ENCODE measurements around the gene EHMT1. TPM values are rescaled to one million over a fixed set of nuclear protein-coding genes. Genes with fewer than 3 reads are reported as not detected.

Gene EHMT1
- total and polyA plus RNA-seq, 2 experiments from 2014 or later = 162 to 177 TPM

- no peak for ATAC-seq
Observed at GRCh38 chr9:137764171-137764671, 145.4 kb downstream of the EHMT1 start.

More at GRCh38 chr9:137764171-137764671, 145.4 kb downstream of the EHMT1 start:
- no peak for DNase-seq (ENCODE audit: low spot score)
- Histone ChIP-seq H3K27me3 (ENCODE audit: insufficient read depth) (no peaks in the 10 kb centered on the region), H3K79me2 (replicated peaks; ENCODE audit: insufficient read depth) (peaks cover 20% of the 10 kb centered on the region), H3F3A (replicated peaks; ENCODE audit: low read depth) (0 out of 2 replicates have a peak, but pooled peaks cover 3% of the 10 kb centered on the region), H3K4me2 (no peak overlapping the region), H3K4me3 (no peak overlapping the region), H3K9me2 (ENCODE audit: insufficient read depth) (no peaks in the 10 kb centered on the region), H3K4me1 (ENCODE audit: insufficient read depth) (no peaks in the 10 kb centered on the region), H3K36me3 (ENCODE audit: insufficient read depth) (peaks cover 44% of the 10 kb centered on the region), H4K20me1 (replicated peaks; ENCODE audit: insufficient read depth) (peaks cover 8% of the 10 kb centered on the region), H2AFZ (no peak overlapping the region), H3K27ac (ENCODE audit: low read depth) (no peak overlapping the region)
- Mint-ChIP-seq H3K9me3 (no peaks in the 10 kb centered on the region), H3K36me3 (ENCODE audit: low read depth) (peaks cover 79% of the 10 kb centered on the region), H3K27ac (no peak overlapping the region), H3K4me3 (no peak overlapping the region), H3K27me3 (ENCODE audit: insufficient read depth, low read depth, poor library complexity) (peaks cover 6% of the 10 kb centered on the region), H3K4me1 (peaks cover 5% of the 10 kb centered on the region; the same call in 2 of the 3 replicates)
- no peak for TF ChIP-seq NANOG (IDR thresholded peaks at IDR 0.05; ENCODE audit: borderline replicate concordance)
- no peak for TF ChIP-seq ZNF462 (CRISPR knock-in tag; IDR thresholded peaks at IDR 0.05)
- TF ChIP-seq EZH2phosphoT487 (IDR thresholded peaks at IDR 0.05; ENCODE audit: unreplicated experiment) = no peak
- TF ChIP-seq POLR2AphosphoS5 (IDR thresholded peaks at IDR 0.05; ENCODE audit: low read depth) = no peak
- no peak for TF ChIP-seq ZNF114 (CRISPR knock-in tag; IDR thresholded peaks at IDR 0.05)
- TF ChIP-seq ZNF331 (CRISPR knock-in tag; IDR thresholded peaks at IDR 0.05; ENCODE audit: low read depth) = no peak
- TF ChIP-seq STAT1 (IDR thresholded peaks at IDR 0.05; ENCODE audit: unreplicated experiment) = no peak
- TF ChIP-seq CREB1 (CRISPR knock-in tag; IDR thresholded peaks at IDR 0.05; ENCODE audit: low read depth) = no peak
- no peak for TF ChIP-seq REST (IDR thresholded peaks at IDR 0.05; ENCODE audit: unreplicated experiment)
- no peak for TF ChIP-seq CTCF (conservative IDR thresholded peaks at IDR 0.05; ENCODE audit: low read depth in 2 of 2)
- no peak for TF ChIP-seq EZH2 (IDR thresholded peaks at IDR 0.05; ENCODE audit: low read depth, unreplicated experiment)
- no peak for TF ChIP-seq ETS1 (IDR thresholded peaks at IDR 0.05)
- TF ChIP-seq JUNB (IDR thresholded peaks at IDR 0.05; ENCODE audit: unreplicated experiment) = no peak
